Fibroblast of lung (primary cell): ENCODE measurements around the gene LRRC74A.

Source experiments
- CTCF ChIP-seq, 2 donors: IDR thresholded peaks in 1 of 2; conservative IDR thresholded peaks in 1 of 2; 1 replicate in 1 of 2; 2 replicates in 1 of 2; pipeline ENCODE4 v1.5.1; 2011 to 2012; ENCODE audit warnings: low read length in 2 of 2, control low read depth in 1 of 2, inconsistent platforms in 1 of 2, low read depth in 1 of 2, mild to moderate bottlenecking in 1 of 2
- EZH2 ChIP-seq: IDR thresholded peaks from 2 replicates; pipeline ENCODE4 v1.5.1; 2012; ENCODE audit warnings: low read length, control low read depth, mild to moderate bottlenecking; ENCODE audit errors: missing control alignments

- TF ChIP-seq EZH2 (no peak), CTCF (conservative IDR thresholded peaks at IDR 0.05 in 1 of 2, IDR thresholded peaks at IDR 0.05 in 1 of 2; ENCODE audit: low read depth in 1 of 2, low read length in 2 of 2) (no peak)
Observed at GRCh38 chr14:76848879-76849278, 22.7 kb downstream of the LRRC74A start.
